Jurkat, Clone E6-1 (cell line): Measurements from ENCODE around the gene INO80C.
"Not testable (repeated sequence)": the region's sequence is repeated elsewhere in the genome, so short reads cannot be mapped to it uniquely, and the experiment has no call there.

Experiments
- DNase-seq: peaks from one replicate; pipeline ENCODE4 v3.0.0-alpha.2; 2011; ENCODE audit warnings: low read depth, low spot score
- H3K4me3 ChIP-seq: 2 replicates; pipeline ENCODE4 v1.5.1; 2011; ENCODE audit warnings: mild to moderate bottlenecking, low read length, control low read depth, moderate library complexity

The INO80C gene

DNA sequence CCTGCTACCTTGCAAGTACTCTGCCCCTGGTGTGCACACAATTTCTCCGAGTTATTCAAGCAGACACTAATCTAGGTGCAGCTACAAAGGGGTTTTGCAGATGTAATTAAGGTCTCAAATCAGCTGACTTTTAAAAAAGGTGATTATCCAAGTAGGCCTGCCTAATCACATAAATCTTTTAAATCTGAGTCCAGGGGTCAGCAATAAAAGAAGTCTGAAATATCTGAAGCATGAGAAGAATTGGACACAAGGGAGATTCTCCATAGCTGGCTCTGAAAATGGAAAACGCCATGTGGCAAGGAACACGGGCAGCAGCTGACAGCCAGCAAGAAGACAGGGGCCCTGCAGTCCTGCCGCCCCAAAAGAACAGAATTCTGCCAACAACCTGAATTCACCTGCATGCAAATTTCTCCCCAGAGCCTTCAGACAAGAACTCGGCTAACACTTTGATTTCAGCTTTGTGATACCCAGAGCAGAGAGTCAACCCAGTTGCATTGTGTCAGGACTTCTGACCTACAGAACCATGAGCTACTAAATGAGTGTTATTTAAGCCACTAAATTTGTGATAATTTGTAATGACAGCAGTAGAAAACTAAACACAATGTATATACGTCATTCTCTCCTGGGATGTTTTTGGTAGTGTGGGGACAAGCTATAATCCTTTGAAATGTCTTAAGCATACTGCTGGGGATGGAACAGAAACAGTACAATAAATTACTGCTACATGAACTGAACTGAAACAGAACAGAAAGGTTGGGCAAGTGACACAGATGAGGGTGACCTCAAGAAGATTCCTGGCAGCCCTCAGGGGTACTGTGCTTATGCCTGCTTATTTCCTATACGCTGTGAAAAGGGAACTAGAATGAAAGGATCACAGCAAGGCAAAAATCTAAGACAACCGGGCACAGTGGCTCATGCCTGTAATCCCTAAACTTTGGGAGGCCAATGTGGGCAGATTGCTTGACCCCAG is 3.2 kb downstream of the INO80C start:
- H3K4me3 ChIP-seq, result no peak overlapping the region
- no peak for DNase-seq

DNA sequence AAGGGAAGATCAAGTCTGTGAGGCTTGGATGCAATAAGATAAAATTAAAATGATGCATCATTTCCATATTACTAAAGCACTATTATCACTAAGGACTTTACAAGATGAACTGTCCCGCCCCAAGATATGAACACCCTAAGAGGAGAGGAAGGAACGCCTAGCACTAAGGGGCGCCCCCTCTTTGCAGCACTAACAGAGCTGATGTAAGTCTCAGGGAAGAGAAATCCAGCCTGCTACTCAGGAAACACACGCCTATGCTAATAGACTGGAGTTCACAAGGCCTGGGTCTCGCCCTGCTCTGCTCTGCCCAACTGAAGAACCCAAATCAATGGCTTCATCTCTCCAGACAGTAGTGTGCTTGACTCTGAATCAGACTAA is 6.1 kb downstream of the INO80C start:
- H3K4me3 ChIP-seq, result no peak overlapping the region

DNA sequence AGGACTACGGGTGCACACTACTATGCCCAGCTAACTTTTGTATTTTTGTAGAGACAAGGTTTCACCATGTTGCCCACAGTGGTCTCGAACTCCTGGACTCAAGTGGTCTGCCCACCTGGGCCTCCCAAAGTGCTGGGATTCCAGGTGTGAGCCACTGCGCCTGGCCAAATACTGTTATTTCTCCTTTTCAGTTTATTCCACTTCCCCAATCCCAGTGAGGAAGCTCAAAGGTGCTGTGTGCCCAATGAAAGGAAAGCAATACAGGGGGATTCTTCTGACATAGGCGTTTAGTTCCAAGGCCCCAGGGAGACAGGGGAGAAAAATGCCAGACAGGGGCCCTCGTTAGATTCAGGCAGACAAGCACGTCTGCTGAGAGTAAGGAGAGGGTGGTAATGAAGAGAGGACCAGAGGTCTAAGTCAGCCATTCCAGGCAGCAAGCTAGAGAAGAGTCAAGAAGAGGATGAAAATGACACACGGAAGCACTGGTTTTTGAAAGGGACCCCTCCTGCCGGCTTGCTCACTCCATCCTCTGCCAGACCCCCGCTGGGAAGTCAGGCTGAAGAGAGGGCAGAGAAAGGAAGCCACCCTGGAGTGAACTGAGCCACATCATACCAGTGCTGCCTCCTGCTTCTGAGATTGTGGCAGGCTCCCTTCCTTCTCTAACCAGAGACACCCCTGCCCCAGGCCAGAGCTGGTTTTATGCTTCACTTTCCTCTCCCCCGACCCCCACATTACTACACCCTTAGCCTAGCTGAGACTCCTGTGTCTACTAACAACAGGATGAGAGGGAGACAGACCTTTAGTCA is 6.7 kb downstream of the INO80C start:
- DNase-seq, result peak; percentile 58

More for the DNA sequence above, 6.1 kb downstream of the INO80C start:
- DNase-seq, result no peak

DNA sequence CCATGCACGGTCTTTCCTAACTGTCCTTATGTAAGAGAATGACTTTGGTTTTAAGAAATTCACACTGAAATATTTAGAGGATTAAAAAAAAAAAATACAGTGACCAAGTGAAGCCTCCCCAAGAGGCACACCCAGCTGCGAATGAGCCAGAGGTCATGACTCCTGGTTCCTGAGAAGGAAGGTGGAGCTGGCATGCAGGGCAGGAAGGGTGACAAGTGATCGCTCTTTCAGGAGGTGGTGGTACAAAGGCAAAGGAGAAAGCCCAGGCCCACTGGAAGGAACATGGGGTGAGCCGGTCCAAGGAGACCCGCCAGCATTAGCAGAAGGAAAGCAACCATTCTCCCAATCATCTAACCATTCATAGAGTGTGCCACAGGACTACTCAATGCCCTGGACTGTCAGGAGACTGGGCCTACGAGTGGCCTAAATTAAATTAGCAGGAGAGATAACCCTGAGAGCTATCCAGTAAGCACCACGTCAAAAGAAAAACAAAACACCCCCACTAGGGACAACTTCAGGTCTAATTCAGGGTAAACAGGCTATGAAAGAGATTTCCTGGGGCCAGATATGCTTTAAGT is 7.8 kb downstream of the INO80C start:
- no peak for DNase-seq
- no peak overlapping the region for H3K4me3 ChIP-seq

More for the DNA sequence above, 6.7 kb downstream of the INO80C start:
- no peak overlapping the region for H3K4me3 ChIP-seq

DNA sequence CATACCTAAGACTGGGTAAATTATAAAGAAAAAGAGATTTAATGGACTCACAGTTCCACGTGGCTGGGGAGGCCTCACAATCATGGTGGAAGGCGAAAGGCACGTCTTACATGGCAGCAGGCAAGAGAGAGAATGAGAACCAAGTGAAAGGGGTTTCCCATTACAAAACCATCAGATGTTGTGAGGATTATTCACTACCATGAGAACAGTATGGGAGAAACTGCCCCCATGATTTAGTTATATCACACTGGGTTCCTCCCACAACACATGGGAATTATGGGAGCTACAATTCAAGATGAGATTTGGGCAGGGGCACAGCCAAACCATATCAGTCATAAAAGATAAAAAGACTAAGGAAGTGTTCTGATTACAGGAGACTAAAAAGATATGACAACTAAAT is 8.5 kb downstream of the INO80C start:
- DNase-seq, result not testable (repeated sequence)

DNA sequence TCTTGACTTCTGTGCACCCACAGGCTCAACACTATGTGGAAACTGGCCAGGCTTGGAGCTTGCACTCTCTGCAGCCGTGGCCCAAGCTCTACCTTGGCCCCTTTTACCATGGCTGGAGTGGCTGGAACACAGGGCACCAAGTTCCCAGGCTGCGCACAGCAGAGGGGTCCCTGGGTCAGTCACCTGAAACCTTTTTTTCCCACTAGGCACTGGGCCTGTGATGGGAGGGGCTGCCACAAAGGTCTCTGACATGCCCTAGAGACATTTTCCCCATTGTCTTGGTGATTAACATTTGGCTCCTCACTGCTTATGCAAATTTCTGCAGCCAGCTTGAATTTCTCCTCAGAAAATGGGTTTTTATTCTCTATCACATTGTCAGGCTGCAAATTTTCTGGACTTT is 9.4 kb downstream of the INO80C start:
- not testable (repeated sequence) for DNase-seq, H3K4me3 ChIP-seq

More for the DNA sequence above, 8.5 kb downstream of the INO80C start:
- not testable (repeated sequence) for H3K4me3 ChIP-seq

DNA sequence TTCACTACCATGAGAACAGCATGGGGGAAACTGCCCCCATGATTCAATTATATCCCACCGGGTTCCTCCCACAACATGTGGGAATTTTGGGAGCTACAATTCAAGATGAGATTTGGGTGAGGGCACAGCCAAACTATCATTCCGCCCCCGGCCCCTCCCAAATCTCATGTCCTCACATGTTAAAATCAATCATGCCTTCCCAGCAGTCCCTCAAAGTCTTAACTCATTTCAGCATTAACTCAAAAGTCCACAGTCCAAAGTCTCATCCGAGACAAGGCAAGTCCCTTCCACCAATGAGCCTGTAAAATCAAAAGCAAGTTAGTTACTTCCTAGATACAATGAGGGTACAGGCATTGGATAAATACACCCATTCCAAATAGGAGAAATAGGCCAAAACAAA is 10.2 kb downstream of the INO80C start:
- not testable (repeated sequence) for DNase-seq, H3K4me3 ChIP-seq

DNA sequence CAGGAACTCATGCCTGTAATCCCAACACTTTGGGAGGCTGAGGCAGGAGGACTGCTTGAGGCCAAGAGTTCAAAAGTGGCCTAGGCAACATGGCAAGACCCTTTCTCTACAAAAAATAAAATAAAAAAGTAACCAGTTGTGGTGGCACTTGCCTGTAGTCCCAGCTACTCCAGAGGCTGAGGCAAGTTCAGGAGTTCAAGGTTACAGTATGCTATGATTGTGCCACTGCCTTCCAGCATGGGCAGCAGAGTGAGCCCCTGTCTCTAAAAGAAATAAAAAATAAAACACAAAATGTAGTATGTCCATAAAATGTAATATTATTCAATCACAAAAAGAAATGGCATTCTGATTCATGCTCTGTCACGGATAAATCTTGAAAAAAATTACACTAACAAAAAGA is 11.9 kb downstream of the INO80C start:
- DNase-seq, result no peak
- no peak overlapping the region for H3K4me3 ChIP-seq

DNA sequence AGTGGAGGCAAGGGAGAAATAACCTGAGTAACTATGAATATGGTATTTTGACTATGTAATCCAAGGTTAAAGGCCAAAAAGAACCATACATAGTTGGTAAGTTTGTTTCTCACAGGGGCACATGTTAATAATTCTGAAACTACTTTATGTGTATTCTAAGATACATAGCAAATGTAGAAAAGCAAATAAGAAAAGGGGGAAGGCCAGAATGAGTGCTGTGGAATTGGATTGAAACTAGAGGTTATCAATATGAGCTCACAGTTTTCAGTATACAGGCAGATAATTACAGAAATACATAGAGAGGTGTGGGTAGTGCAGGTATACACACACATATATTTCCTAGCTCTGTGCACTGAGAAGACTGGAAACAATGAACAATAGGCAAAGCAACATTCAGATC is 13.7 kb downstream of the INO80C start:
- no peak for DNase-seq
- no peak overlapping the region for H3K4me3 ChIP-seq

DNA sequence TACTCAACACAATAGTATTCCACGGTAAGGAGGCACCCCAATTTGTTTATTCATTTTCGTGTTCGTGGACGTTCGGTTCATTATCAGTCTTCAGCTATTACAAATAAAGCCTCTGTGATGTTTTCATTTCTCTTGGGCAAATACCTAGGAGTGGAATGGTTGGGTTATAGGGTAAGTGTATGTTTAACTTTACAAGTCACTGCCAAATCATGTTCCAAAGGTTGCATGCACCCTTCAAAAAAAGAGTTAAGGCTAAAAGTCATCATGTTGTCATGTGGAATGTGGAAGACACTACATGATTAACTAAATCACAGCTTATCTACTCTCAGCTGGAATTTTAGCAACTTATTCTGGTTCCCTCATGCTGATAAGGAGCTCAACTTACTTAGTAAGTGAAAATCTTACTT is 15.8 kb downstream of the INO80C start:
- no peak for DNase-seq
- no peak overlapping the region for H3K4me3 ChIP-seq

DNA sequence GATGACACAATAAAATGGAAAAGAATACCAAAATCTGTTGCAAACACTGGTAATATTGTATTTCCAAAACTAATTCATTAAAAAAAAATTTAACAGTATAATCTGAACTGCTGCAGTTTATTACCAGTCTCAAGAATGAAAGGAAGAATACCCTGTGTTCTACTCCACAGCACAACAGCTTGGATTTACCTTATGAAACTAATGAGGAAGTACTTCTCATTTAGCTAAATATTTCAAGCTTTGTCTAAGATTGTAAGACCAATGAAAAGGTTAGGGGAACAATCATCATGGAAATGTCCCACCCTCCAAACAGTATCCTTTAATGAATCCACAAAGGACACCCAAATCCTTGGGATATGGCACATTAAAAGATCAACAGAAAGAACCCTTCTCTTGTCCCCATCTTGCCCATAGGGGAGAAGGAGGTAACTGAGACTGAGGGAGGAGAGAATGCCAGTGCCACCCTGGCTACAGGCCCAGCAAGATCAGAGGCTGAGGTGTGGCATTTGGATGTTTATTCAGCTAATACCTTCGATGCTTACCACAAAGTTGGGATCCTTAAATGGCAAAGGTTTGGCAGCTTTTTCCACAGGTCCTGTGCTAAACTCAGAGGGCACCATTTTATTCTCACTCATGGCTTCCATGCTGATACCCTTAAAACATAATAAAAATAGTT is 17.7 kb downstream of the INO80C start:
- DNase-seq, result no peak
- H3K4me3 ChIP-seq, result no peak overlapping the region

DNA sequence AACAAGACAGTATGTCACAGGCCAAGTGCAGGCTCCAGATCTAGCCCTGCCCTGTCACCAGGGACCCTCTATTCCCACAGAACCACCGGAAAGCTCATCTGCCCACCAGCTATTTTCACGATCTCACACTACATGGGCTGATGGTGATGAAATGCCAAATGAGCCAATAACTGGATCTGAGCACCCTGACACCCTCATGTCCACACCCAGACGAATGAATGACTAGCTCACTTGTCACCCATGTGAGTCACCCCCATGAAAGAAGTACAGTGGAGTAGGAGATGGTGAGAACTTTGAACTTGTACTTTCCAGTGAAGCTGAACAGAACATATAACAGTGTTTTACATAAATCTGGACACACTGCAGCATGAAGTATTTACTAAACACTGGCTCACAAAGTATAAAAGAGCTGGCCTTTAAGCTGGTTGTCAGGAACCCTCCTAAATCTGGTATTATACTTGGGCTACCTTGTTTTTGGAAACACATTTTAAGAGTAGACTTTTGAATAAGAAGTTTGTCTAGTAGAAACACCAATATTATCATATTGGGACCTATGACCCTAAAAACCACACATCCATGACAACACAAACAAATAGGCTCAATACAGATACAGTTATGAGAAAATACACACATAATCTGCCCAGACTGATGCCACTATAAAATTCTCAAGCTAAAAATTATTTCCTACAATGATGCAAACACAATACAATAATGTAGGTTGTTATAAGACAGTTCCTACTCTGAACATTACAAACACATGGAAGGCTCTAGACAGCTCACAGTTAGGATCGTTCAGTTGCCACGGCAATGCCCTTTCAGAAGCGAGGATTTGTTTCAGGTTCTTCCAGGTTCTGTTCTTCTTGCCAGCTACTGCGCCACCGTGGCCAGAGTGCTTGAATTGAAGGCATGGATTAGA is 19.0 kb downstream of the INO80C start:
- no peak overlapping the region for H3K4me3 ChIP-seq
- DNase-seq, result no peak

DNA sequence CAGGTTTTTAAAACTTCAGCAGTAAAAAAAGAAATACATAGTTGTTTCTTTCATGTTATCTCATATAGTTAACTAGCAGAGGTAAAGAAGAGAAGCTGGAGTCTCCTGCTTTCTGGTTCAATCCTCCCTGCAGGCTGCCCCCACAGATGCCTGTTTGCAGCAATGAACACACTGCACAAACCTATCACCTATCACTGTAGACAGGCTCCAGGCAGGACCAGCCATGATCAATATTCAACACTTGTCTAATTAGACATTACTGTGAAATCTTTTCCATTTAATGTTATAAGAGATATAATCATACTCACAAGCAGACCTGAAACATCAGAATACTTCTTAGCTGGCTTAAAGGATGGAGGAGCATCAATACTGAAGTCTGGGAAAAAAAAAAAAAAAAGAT is 19.8 kb downstream of the INO80C start:
- no peak overlapping the region for H3K4me3 ChIP-seq
- no peak for DNase-seq

DNA sequence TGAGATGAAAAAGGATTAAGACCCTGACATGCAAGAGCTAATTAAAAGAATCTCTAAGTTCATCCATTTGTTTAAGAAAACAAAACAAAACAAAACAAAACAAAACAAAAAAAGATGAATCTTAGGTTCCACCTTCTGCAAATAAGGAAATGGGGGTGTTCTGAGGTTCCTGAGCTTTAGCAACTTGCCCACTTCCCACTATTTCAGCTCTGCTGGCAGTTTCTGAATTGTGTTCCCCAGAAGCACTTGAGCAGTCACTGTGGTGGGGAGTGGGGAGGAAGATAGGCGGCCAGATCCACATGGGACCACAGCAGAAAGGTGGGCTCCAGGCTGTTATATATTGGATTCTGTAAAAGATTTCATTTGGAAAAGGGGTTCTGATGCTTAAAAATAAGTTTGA is 20.3 kb downstream of the INO80C start:
- no peak for DNase-seq
- no peak overlapping the region for H3K4me3 ChIP-seq

DNA sequence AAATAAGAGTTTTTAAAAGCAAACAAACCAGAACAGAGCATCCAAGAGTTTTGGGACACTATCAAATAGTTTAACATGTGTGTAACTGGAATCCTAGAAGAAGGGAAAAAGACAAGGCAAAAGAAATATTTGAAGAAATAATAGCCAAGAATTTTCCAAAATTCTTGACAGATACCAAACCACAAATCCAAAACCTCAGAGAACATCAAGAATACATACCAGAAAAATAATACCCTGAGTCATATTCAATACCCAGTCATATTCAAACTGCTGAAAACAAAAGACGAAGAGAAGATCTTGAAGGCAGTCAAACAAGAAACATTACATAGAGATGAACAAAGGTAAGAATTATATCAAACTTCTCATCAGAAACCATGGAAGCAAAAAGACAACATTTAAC is 22.9 kb downstream of the INO80C start:
- DNase-seq, result no peak
- H3K4me3 ChIP-seq, result no peak overlapping the region

DNA sequence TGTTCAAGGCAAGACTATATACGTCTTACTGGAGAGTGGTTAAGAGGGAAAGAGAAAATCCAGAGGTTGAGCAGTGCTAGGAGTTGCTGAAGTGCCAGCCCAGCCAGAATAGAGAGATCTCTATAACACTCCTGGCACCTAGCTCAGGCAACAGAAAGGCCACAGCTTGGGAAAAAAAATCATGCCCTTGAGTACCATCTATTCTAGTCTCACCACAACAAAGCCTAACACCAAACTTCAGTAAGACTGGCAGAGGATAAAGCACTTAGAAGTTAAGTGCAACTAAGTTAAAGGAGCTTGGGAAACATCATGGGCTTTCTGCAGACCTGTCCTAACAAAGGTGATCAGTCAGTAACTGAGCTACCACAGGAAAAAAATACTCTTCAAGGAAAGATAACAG is 24.2 kb downstream of the INO80C start:
- peak; percentile 67 for DNase-seq
- no peak overlapping the region for H3K4me3 ChIP-seq

DNA sequence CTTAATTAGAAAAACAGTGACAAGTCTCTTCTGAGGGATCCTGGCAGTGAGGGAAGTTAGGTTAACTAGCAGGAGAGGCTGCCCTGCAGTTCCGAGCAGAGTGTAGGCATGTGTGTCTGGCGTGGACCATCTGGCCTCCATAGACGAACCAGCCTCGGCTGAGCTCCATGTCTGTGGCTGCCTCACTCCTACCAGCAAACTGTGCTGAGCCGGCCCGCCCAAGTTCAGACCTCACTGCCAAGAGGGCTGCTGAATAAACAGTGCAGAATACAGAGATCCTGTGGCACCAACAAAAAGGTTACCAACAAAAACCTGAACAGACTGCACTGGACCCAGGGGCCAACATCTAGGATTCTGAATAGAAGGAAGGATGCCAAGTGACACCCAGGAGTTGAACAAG is 27.3 kb downstream of the INO80C start:
- H3K4me3 ChIP-seq, result no peak overlapping the region
- DNase-seq, result no peak

DNA sequence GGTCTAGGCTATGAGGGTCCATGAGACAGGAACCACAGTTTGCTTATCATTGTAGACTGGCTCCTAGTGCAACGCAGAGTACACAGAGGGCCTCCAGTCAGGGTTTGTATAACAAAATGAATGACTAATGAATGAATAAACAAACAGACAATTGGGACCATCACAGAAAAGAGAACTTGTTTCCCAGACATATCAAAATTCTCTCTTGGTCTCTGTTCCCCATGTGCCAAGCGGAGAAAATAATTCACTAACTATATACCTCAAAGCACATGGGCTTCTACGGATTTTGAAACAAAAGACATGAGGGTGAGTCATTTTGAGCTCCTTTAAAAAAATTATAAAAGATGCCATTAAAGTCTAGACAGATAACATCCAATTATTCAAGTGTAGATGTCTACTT is 28.0 kb downstream of the INO80C start:
- DNase-seq, result no peak
- no peak overlapping the region for H3K4me3 ChIP-seq
